Mucosa of rectum (tissue), 2 donors: ENCODE results near the gene IGFBP5.

Source experiments
- H3K27ac ChIP-seq, 2 donors: one replicate each; pipeline ENCODE4 v1.7.0; 2013; ENCODE audit warnings: inconsistent platforms in 2 of 2, low read depth in 2 of 2, low read length in 2 of 2
- H3K27me3 ChIP-seq, 2 donors: one replicate each; pipeline ENCODE4 v1.7.0; 2013; ENCODE audit warnings: low read length in 2 of 2; ENCODE audit not compliant: control insufficient read depth in 2 of 2, insufficient read depth in 2 of 2
- H3K36me3 ChIP-seq, 2 donors: one replicate each; pipeline ENCODE4 v1.7.0; 2013; ENCODE audit warnings: low read length in 2 of 2; ENCODE audit not compliant: control insufficient read depth in 2 of 2, insufficient read depth in 2 of 2
- H3K4me1 ChIP-seq, 2 donors: one replicate each; pipeline ENCODE4 v1.7.0; 2013; ENCODE audit warnings: low read length in 2 of 2, mild to moderate bottlenecking in 1 of 2; ENCODE audit not compliant: control insufficient read depth in 2 of 2, insufficient read depth in 2 of 2
- H3K4me3 ChIP-seq, 2 donors: one replicate each; pipeline ENCODE4 v1.7.0; 2013; ENCODE audit warnings: low read length in 2 of 2
- H3K9ac ChIP-seq, 2 donors: one replicate each; pipeline ENCODE4 v1.7.0; 2013; ENCODE audit warnings: low read length in 2 of 2, low read depth in 1 of 2, mild to moderate bottlenecking in 1 of 2
- H3K9me3 ChIP-seq, 2 donors: one replicate each; pipeline ENCODE4 v1.7.0; 2013; ENCODE audit warnings: low read length in 2 of 2; ENCODE audit not compliant: control insufficient read depth in 2 of 2
- donor health status: healthy.
- donor health status: Normal muscosa, but diverticular disease.

Gene IGFBP5

GRCh38 chr2:216635171-216635570 is 60.2 kb downstream of the IGFBP5 start:
- H3K4me3 ChIP-seq: peak overlapping the region in 1 of 2 donors; percentile 7
- no peak overlapping the region for H3K27ac ChIP-seq
- H3K9me3 ChIP-seq: no peaks in the 10 kb centered on the region
- H3K36me3 ChIP-seq: no peaks in the 10 kb centered on the region
- H3K4me1 ChIP-seq: peaks cover 12 to 17% of the 10 kb centered on the region in 2 donors
- H3K27me3 ChIP-seq: peaks cover 7 to 11% of the 10 kb centered on the region in 2 donors
- peak overlapping the region in 1 of 2 donors; percentile 49 for H3K9ac ChIP-seq

- Histone ChIP-seq H3K4me1 (peaks cover 12 to 17% of the 10 kb centered on the region in 2 donors), H3K27me3 (peaks cover 7 to 11% of the 10 kb centered on the region in 2 donors), H3K27ac (peak overlapping the region in 1 of 2 donors; percentile 15), H3K9me3 (no peaks in the 10 kb centered on the region), H3K36me3 (no peaks in the 10 kb centered on the region), H3K4me3 (peak overlapping the region; percentile 68 to 71), H3K9ac (peak overlapping the region; percentile 15 to 66)
These were observed 60.8 kb downstream of the IGFBP5 start for GRCh38 chr2:216634370-216635148.

GRCh38 chr2:216633616-216634369 is 61.6 kb downstream of the IGFBP5 start:
- H3K4me3 ChIP-seq: peak overlapping the region; percentile 68 to 71
- peaks cover 12 to 17% of the 10 kb centered on the region in 2 donors for H3K4me1 ChIP-seq
- H3K27me3 ChIP-seq: peaks cover 7 to 11% of the 10 kb centered on the region in 2 donors
- no peaks in the 10 kb centered on the region for H3K9me3 ChIP-seq
- H3K9ac ChIP-seq: peak overlapping the region; percentile 15 to 66
- no peaks in the 10 kb centered on the region for H3K36me3 ChIP-seq
- H3K27ac ChIP-seq: peak overlapping the region in 1 of 2 donors; percentile 15

- Histone ChIP-seq H3K36me3 (no peaks in the 10 kb centered on the region), H3K4me3 (peak within 1 kb of the TSS; percentile 68 to 71), H3K4me1 (peaks cover 12 to 17% of the 10 kb centered on the region in 2 donors), H3K9me3 (no peaks in the 10 kb centered on the region), H3K27ac (peak within 1 kb of the TSS in 1 of 2 donors; percentile 15), H3K27me3 (peaks cover 7 to 11% of the 10 kb centered on the region in 2 donors), H3K9ac (peak within 1 kb of the TSS; percentile 15 to 66)
These were observed 62.3 kb downstream of the IGFBP5 start, which contains the start of gene IGFBP2 for GRCh38 chr2:216632952-216633615. Gene IGFBP2, plus strand, starts transcription at chr2:216633420. Its CDS starts 104 bp downstream, at chr2:216633524.

- Histone ChIP-seq H3K4me3 (peak overlapping the region in 1 of 2 donors; percentile 58), H3K27me3 (peaks cover 7 to 11% of the 10 kb centered on the region in 2 donors), H3K9me3 (no peaks in the 10 kb centered on the region), H3K36me3 (no peaks in the 10 kb centered on the region), H3K9ac (peak overlapping the region in 1 of 2 donors; percentile 50), H3K4me1 (peaks cover 12 to 14% of the 10 kb centered on the region in 2 donors), H3K27ac (no peak overlapping the region)
These were observed 62.9 kb downstream of the IGFBP5 start for GRCh38 chr2:216632346-216632951.

GRCh38 chr2:216629784-216630183 is 65.6 kb downstream of the IGFBP5 start:
- H3K4me1 ChIP-seq: peaks cover 0 to 12% of the 10 kb centered on the region in 2 donors
- no peaks in the 10 kb centered on the region for H3K36me3 ChIP-seq
- peaks cover 5 to 7% of the 10 kb centered on the region in 2 donors for H3K27me3 ChIP-seq
- H3K4me3 ChIP-seq: no peak overlapping the region
- no peak overlapping the region for H3K27ac ChIP-seq
- no peaks in the 10 kb centered on the region for H3K9me3 ChIP-seq
- no peak overlapping the region for H3K9ac ChIP-seq

GRCh38 chr2:216626875-216627245 is 68.5 kb downstream of the IGFBP5 start:
- H3K27ac ChIP-seq: no peak overlapping the region
- H3K4me1 ChIP-seq: no peaks in the 10 kb centered on the region
- no peak overlapping the region for H3K4me3 ChIP-seq
- H3K27me3 ChIP-seq: no peaks in the 10 kb centered on the region
- no peaks in the 10 kb centered on the region for H3K36me3 ChIP-seq
- H3K9ac ChIP-seq: no peak overlapping the region
- H3K9me3 ChIP-seq: no peaks in the 10 kb centered on the region

- Histone ChIP-seq H3K9me3 (no peaks in the 10 kb centered on the region), H3K4me3 (no peak overlapping the region), H3K27me3 (no peaks in the 10 kb centered on the region), H3K9ac (no peak overlapping the region), H3K27ac (no peak overlapping the region), H3K36me3 (no peaks in the 10 kb centered on the region), H3K4me1 (no peaks in the 10 kb centered on the region)
These were observed 69.0 kb downstream of the IGFBP5 start for GRCh38 chr2:216626168-216626874.

- no peak overlapping the region for H3K4me3 ChIP-seq
- H3K4me1 ChIP-seq: no peaks in the 10 kb centered on the region
- no peaks in the 10 kb centered on the region for H3K36me3 ChIP-seq
- no peaks in the 10 kb centered on the region for H3K27me3 ChIP-seq
- no peaks in the 10 kb centered on the region for H3K9me3 ChIP-seq
- H3K27ac ChIP-seq: no peak overlapping the region
- no peak overlapping the region for H3K9ac ChIP-seq
These were observed 71.1 kb downstream of the IGFBP5 start for GRCh38 chr2:216624251-216624650.
